Measurements from ENCODE around the gene ALK. TPM values are rescaled to one million over a fixed set of nuclear protein-coding genes. Genes with fewer than 3 reads are reported as not detected.
"Not testable (repeated sequence)": the region's sequence is repeated elsewhere in the genome, so short reads cannot be mapped to it uniquely, and the experiment has no call there.

Gene ALK
- total and polyA plus RNA-seq, 7 experiments from 2014 or later, result 0.13 TPM; not detected in 6

GRCh38 chr2:29262681-29263260, 658.6 kb downstream of the ALK start:
- Mint-ChIP-seq H3K4me3 (no peak overlapping the region), H3K4me1 (no peaks in the 10 kb centered on the region), H3K36me3 (no peaks in the 10 kb centered on the region), H3K27ac (no peak overlapping the region), H3K27me3 (peaks cover 12 to 38% (median 22%) of the 10 kb centered on the region in 5 donors), H3K9me3 (peaks cover 0 to 9% (median 0%) of the 10 kb centered on the region in 11 donors)
- Histone ChIP-seq H3K27me3 (ENCODE audit: control insufficient read depth in 2 of 2, insufficient read depth in 2 of 2, low read length in 2 of 2) (no peaks in the 10 kb centered on the region), H3K4me3 (ENCODE audit: low read length) (no peak overlapping the region), H3K9me3 (ENCODE audit: control insufficient read depth in 2 of 3, low read length in 3 of 3) (no peaks in the 10 kb centered on the region), H3K36me3 (ENCODE audit: control insufficient read depth in 2 of 3, insufficient read depth in 3 of 3, low read length in 3 of 3) (no peaks in the 10 kb centered on the region), H3K4me1 (ENCODE audit: control insufficient read depth in 2 of 2, insufficient read depth in 2 of 2, low read length in 2 of 2) (no peaks in the 10 kb centered on the region), H3K27ac (ENCODE audit: low read depth, low read length) (no peak overlapping the region)
- no peak for ATAC-seq
- intact Hi-C loops (cut with micrococcal nuclease), result no loop called here
- ChIA-PET CTCF (no interaction called here), POLR2A (no interaction called here)
- no peak for DNase-seq

DNA sequence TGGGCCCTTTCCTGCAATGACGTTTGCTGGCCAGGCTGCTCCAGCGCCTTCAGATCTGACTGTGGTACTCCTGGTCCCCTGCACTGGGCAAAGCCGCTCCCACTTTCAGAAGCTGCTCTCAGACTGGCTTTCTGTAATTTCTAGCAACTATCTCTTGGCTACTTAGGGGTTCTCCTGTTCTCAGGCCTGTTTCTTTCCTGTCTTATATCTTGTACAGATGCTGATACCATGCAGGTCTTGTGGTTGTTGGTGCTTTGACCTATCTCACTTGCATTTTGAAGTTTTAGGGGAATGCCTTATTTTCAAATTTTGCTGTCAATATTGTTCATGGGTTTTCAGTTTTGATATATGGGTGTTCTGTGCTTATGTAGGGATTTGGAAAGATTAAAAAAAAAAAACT, 660.4 kb downstream of the ALK start:
- H3K36me3 Mint-ChIP-seq, result no peaks in the 10 kb centered on the region
- no peaks in the 10 kb centered on the region for H3K4me1 Mint-ChIP-seq
- peaks cover 0 to 5% (median 0%) of the 10 kb centered on the region in 11 donors for H3K9me3 Mint-ChIP-seq
- no peak for ATAC-seq
- Histone ChIP-seq H3K27me3 (ENCODE audit: control insufficient read depth in 2 of 2, insufficient read depth in 2 of 2, low read length in 2 of 2) (no peaks in the 10 kb centered on the region), H3K4me3 (ENCODE audit: low read length) (no peak overlapping the region), H3K9me3 (ENCODE audit: control insufficient read depth in 2 of 3, low read length in 3 of 3) (no peaks in the 10 kb centered on the region), H3K27ac (ENCODE audit: low read depth, low read length) (no peak overlapping the region), H3K4me1 (ENCODE audit: control insufficient read depth in 2 of 2, insufficient read depth in 2 of 2, low read length in 2 of 2) (no peaks in the 10 kb centered on the region), H3K36me3 (ENCODE audit: control insufficient read depth in 2 of 3, insufficient read depth in 3 of 3, low read length in 3 of 3) (no peaks in the 10 kb centered on the region)
- H3K27ac Mint-ChIP-seq, result no peak overlapping the region
- ChIA-PET CTCF (no interaction called here), POLR2A (no interaction called here)
- no peak for DNase-seq
- intact Hi-C loops (cut with micrococcal nuclease), result no loop called here
- H3K27me3 Mint-ChIP-seq, result peaks cover 22 to 38% (median 22%) of the 10 kb centered on the region in 5 donors
- no peak overlapping the region for H3K4me3 Mint-ChIP-seq

DNA sequence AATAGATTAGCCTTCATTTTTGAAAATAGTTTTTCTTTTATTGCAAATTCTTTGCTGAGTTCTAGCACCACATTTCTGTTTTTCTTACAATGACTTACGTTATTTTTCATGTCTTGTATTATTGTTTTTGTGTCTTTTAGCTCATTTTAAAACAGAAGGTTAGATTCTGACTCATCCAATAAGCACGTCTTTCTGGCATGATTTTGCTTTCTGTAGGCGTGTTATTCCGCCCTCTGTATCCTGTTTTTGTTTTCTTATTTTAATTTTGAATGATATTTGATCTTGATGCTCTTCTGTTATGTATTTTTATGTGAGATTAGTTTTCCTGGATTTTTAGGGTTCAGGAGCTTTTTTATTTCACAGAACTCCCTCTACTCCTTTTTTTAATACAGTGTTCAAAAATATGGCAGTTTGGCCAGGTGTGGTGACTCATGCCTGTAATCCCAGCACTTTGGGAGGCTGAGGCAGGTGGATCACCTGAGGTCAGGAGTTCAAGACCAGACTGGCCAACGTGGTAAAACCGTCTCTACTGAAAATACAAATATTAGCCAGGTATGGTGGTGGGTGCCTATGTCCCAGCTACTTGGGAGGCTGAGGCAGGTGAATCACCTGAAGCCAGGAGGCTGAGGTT, 661.1 kb downstream of the ALK start:
- Histone ChIP-seq H3K4me3 (ENCODE audit: low read length) (no peak overlapping the region), H3K27ac (ENCODE audit: low read depth, low read length) (no peak overlapping the region), H3K36me3 (ENCODE audit: control insufficient read depth in 2 of 3, insufficient read depth in 3 of 3, low read length in 3 of 3) (no peaks in the 10 kb centered on the region), H3K4me1 (ENCODE audit: control insufficient read depth in 2 of 2, insufficient read depth in 2 of 2, low read length in 2 of 2) (no peaks in the 10 kb centered on the region), H3K27me3 (ENCODE audit: control insufficient read depth in 2 of 2, insufficient read depth in 2 of 2, low read length in 2 of 2) (no peaks in the 10 kb centered on the region), H3K9me3 (ENCODE audit: control insufficient read depth in 2 of 3, low read length in 3 of 3) (no peaks in the 10 kb centered on the region)
- H3K36me3 Mint-ChIP-seq, result no peaks in the 10 kb centered on the region
- no peak for ATAC-seq
- intact Hi-C loops (cut with micrococcal nuclease), result no loop called here
- ChIA-PET POLR2A (no interaction called here), CTCF (no interaction called here)
- H3K9me3 Mint-ChIP-seq, result peaks cover 0 to 5% (median 0%) of the 10 kb centered on the region in 11 donors
- H3K4me3 Mint-ChIP-seq, result no peak overlapping the region
- DNase-seq, result no peak
- peaks cover 22 to 38% (median 23%) of the 10 kb centered on the region in 5 donors for H3K27me3 Mint-ChIP-seq
- no peaks in the 10 kb centered on the region for H3K4me1 Mint-ChIP-seq
- H3K27ac Mint-ChIP-seq, result no peak overlapping the region

DNA sequence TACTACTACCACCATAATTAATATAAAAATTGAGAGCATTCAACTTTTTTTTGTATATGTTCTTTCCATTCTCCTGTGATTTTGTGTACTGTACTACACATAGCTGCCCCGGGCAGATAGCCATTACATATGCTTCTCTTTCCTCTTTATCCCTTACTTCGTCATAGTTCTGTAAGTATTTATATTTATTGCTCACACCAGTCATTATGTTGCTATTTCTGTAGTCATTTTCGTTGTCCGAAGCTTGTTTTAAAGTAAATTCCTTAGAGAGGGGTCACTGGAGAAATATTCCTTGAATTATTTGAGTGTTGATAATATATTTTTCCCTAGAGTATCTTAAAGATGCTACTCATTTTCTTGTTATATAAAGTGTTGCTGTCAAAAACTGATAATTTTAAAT, 662.2 kb downstream of the ALK start:
- Histone ChIP-seq H3K4me1 (ENCODE audit: control insufficient read depth in 2 of 2, insufficient read depth in 2 of 2, low read length in 2 of 2) (no peaks in the 10 kb centered on the region), H3K27me3 (ENCODE audit: control insufficient read depth in 2 of 2, insufficient read depth in 2 of 2, low read length in 2 of 2) (no peaks in the 10 kb centered on the region), H3K4me3 (ENCODE audit: low read length) (no peak overlapping the region), H3K9me3 (ENCODE audit: control insufficient read depth in 2 of 3, low read length in 3 of 3) (no peaks in the 10 kb centered on the region), H3K36me3 (ENCODE audit: control insufficient read depth in 2 of 3, insufficient read depth in 3 of 3, low read length in 3 of 3) (no peaks in the 10 kb centered on the region), H3K27ac (ENCODE audit: low read depth, low read length) (no peak overlapping the region)
- Mint-ChIP-seq H3K9me3 (peaks cover 0 to 5% (median 0%) of the 10 kb centered on the region in 11 donors), H3K27ac (no peak overlapping the region), H3K4me1 (no peaks in the 10 kb centered on the region), H3K27me3 (peaks cover 23 to 36% (median 27%) of the 10 kb centered on the region in 5 donors), H3K4me3 (no peak overlapping the region), H3K36me3 (no peaks in the 10 kb centered on the region)
- no peak for ATAC-seq
- POLR2A ChIA-PET, result no interaction called here
- DNase-seq, result no peak
- CTCF ChIA-PET, result no interaction called here
- intact Hi-C loops (cut with micrococcal nuclease), result no loop called here

DNA sequence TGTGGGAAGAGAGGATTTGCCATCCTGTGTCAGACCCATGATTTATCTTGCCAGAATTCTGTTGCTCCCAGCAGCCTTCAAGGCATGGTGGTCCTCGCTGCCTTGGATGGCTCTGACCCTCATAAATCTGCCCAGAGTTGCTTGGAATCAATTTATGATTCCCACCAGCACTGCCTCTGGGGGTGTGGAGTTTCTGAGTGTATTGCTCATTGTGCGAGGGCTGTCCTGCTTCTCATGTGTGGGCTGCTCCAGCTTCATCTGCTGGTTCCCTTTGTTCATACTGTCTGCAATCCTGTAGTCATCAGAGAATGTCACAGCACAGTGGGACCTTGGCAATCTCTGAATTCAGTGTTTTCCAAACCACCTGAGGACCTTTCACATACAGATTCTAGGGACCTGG, 666.4 kb downstream of the ALK start:
- DNase-seq (no peak), ATAC-seq (no peak)
- Mint-ChIP-seq H3K4me3 (no peak overlapping the region), H3K4me1 (no peaks in the 10 kb centered on the region), H3K27ac (no peak overlapping the region), H3K36me3 (no peaks in the 10 kb centered on the region), H3K9me3 (no peaks in the 10 kb centered on the region), H3K27me3 (peaks cover 6 to 23% (median 17%) of the 10 kb centered on the region in 5 donors)
- ChIA-PET CTCF (no interaction called here), POLR2A (no interaction called here)
- no peak overlapping the region for H3K27ac ChIP-seq (ENCODE audit: low read depth, low read length)
- no peaks in the 10 kb centered on the region for H3K4me1 ChIP-seq (ENCODE audit: control insufficient read depth in 2 of 2, insufficient read depth in 2 of 2, low read length in 2 of 2)
- H3K36me3 ChIP-seq (ENCODE audit: control insufficient read depth in 2 of 3, insufficient read depth in 3 of 3, low read length in 3 of 3), result no peaks in the 10 kb centered on the region
- H3K9me3 ChIP-seq (ENCODE audit: control insufficient read depth in 2 of 3, low read length in 3 of 3), result no peaks in the 10 kb centered on the region
- H3K4me3 ChIP-seq (ENCODE audit: low read length), result no peak overlapping the region
- no peaks in the 10 kb centered on the region for H3K27me3 ChIP-seq (ENCODE audit: control insufficient read depth in 2 of 2, insufficient read depth in 2 of 2, low read length in 2 of 2)
- intact Hi-C loops (cut with micrococcal nuclease), result no loop called here

DNA sequence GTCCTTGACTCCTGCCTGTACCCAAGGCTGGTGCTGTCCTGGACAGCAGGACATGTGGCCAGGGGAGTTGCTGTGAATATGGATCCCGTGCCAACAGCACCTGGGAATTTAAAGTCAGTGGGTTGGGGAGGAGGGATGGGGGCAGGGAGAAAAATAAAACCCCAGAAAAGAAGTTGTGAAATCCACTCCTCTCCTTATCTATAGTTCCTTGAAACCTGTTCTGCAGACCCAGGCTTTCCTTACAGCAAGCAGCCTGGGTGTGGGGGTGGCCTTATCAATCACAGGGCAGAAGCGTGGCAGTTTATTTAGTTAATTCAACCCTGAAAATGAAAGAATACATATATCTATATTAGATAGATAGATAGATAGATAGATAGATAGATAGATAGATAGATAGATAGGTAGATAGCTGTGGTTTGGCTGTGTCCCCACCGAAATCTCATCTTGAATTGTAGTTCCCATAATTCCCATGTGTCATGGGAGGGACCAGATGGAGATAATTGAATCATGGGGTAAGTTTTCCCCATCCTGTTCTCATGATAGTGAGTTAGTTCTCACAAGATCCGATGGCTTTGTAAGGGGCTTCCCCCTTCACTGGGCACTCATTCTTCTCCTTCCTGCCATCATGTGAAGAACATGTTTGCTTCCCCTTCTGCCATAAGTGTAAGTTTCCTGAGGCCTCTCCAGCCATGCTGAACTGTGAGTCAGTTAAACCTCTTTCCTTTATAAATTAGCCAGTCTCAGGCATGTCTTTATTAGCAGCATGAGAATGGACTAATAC, 667.7 kb downstream of the ALK start:
- intact Hi-C loops (cut with micrococcal nuclease), result not testable (repeated sequence)

More for the DNA sequence above, 667.7 kb downstream of the ALK start:
- POLR2A ChIA-PET; H3K4me1 Mint-ChIP-seq; H3K27ac Mint-ChIP-seq; CTCF ChIA-PET; H3K36me3 Mint-ChIP-seq; DNase-seq; H3K36me3 ChIP-seq (ENCODE audit: control insufficient read depth in 2 of 3, insufficient read depth in 3 of 3, low read length in 3 of 3); H3K27ac ChIP-seq (ENCODE audit: low read depth, low read length); H3K9me3 ChIP-seq (ENCODE audit: control insufficient read depth in 2 of 3, low read length in 3 of 3); H3K4me3 Mint-ChIP-seq; H3K27me3 ChIP-seq (ENCODE audit: control insufficient read depth in 2 of 2, insufficient read depth in 2 of 2, low read length in 2 of 2); H3K4me3 ChIP-seq (ENCODE audit: low read length); ATAC-seq; H3K4me1 ChIP-seq (ENCODE audit: control insufficient read depth in 2 of 2, insufficient read depth in 2 of 2, low read length in 2 of 2); H3K9me3 Mint-ChIP-seq: not testable (repeated sequence)
- peaks cover 6 to 16% (median 15%) of the 10 kb centered on the region in 5 donors for H3K27me3 Mint-ChIP-seq

All from naive thymus-derived CD4-positive, alpha-beta T cell (primary cell).